ENCODE measurements around the gene NPC2.
"Not testable (repeated sequence)": the region's sequence is repeated elsewhere in the genome, so short reads cannot be mapped to it uniquely, and the experiment has no call there.

The NPC2 gene

DNA sequence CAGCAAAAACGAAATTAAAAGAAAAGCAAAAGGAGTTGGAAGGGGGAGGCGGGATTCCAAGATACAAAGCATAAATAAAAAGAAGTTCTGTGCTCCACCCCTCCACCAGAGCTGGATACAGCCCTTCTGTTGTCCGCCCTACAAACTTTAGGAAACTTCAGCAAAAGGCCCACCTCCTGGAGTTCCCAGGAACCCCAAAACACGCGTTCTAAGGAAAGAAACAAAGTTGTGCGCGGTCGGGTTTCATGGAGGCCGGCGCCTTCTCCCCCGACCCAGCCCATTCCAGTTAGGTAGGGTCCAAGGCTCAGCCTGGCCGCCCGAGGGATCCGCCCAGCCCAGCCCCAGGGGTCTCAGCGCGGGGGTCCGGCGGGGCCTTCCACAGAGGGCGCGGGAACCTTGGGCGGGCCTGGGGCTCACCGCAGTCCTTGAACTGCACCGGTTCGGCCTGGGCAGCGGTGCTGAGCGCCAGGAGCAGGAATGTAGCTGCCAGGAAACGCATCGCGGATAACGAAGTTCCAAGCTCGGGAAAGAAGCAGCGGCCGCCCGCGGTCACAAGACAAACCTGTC is at the start of gene NPC2:
Gene NPC2 (minus strand): TSS at position 530 of the 567 bp plus-strand sequence. CDS start 31 bp downstream, at position 499.
- FAIRE-seq, result no peak

DNA sequence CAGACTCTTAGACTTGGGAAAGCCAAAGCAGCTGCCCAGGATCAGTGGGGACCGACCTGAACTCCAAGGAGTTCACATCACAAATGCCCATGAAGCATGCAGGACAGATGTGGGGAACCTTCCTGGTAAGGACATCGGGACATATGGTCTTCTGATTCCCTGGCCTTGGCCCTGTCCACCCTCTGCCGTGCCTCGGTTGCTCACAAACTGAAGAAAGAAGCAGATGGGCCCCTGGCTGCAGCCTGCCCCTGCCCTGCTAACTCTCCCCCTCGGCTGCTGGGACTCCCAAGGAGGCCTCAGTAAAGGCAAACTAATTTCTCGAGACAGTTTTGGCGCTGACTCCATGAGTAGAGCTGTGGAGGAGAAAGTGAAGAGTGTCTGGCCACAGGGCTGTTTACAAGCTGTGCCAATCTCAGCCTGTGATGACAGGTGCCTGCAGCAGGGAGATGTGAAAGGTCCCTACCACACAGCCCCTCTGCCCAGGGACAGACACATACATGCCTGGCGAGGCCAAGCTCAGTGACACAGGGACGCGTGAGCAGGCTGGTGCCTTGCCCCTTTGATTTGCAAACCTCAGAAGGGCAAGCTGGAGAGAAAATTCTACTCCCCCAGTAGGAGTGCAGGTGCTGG is 49.1 kb upstream of the NPC2 start:
- no peak for FAIRE-seq

DNA sequence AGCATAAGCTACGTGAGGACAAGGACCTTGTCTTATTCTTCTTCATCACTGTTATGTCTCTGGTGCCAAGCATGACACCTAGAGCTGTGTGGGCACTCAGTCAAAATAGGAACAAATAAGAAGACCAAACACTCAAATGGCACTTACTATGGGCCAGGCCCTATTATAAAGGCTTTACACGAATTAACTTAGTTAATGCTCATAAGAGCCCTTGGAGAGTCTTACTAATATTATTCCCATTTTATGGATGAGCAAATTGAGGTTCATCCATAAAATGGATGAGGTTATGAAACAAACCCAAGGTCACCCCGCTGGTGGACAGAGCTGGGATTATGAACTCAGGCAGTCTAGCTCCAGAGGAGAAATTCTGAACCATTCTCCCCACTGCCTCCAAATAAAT is 48.1 kb upstream of the NPC2 start:
- FAIRE-seq, result no peak

GRCh38 chr14:74539503-74539902 is 46.4 kb upstream of the NPC2 start:
- FAIRE-seq, result no peak

GRCh38 chr14:74538411-74539391 is 45.6 kb upstream of the NPC2 start:
- no peak for FAIRE-seq

DNA sequence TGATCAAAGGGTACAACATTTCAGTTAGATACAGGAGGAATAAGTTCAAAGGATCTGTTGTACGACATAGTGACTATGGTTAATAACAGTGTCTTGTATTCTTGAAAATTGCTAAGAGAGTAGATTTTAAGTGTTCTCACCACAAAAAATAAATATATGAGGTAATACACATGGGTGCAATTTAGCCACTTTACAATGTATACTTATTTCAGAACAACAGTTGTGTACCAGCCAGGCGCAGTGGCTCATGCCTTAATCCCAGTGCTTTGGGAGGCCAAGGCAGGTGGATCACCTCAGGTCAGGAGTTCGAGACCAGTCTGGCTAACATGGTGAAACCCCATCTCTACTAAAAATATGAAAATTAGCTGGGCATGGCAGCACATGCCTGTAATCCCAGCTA is 43.2 kb upstream of the NPC2 start:
- FAIRE-seq, result not testable (repeated sequence)

DNA sequence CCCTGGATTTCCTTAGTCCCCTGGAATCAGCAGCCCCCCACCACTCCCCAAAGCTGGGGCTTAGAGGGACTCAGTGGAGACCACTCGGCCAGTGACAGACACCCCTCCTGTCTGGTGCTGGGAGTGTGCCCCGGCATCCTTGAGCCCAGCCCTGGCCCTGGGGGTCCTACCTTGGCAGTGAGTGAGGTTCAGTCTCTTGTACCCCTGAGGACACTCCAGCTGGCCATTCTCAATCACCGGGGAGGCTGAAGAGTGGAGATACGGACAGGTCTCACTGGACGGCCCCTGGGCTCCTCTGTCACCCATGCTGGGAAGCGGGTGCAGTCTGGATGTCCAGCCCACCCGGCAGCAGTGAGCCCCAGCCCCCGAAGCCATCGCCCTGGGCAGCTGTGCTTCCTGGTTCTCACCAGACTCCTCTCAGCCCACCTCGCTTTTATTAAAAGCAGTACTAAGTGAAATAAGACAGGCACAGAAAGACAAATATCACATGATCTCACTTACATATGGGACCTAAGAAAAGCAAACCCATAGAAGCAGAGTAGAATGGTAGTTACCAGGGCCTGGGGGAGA is 42.7 kb upstream of the NPC2 start:
- no peak for FAIRE-seq

DNA sequence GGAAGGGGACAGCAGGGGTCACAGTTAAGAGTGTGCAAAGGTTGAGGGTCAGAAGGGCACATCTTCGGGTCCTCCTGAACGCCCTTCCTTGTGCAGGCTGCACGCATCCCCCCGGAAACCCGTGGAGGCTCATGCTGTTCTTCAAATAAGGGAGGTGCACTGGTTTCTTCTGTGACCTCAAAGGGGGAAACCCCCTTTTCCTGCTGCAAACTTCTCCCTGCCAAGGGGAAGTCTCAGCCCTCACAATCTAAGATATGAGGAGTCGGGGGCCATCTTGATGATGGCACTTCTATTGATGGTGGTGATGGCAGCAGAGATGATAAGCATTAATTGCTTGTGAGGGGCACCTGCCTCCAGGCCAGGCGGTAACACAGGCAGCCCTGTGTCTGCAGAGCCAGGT is 40.5 kb upstream of the NPC2 start:
- FAIRE-seq, result no peak

GRCh38 chr14:74532246-74532645 is 39.1 kb upstream of the NPC2 start:
- no peak for FAIRE-seq

DNA sequence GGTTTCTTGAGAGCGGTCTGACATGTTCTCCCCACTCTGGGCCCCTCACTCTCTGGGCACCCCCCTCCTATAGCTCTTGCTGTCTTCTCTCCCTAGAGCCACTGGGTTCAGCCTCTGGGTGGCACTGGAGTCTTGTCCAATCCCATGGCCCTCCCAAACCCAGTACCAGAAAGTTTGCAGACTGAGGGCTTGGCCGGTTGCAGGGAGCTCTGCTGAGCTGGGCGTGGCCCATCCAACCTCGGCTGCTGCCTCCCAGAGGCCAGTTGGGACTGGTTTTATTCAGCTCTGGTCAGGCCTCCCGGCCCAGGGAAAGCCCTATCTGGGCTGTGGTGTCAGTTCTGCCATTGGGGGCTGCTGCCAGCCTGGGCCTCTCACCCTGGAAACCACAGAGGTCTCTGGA is 38.4 kb upstream of the NPC2 start:
- no peak for FAIRE-seq

GRCh38 chr14:74531006-74531405 is 37.9 kb upstream of the NPC2 start:
- FAIRE-seq, result no peak

- no peak for FAIRE-seq
Measured at GRCh38 chr14:74528886-74529285, 35.8 kb upstream of the NPC2 start.

DNA sequence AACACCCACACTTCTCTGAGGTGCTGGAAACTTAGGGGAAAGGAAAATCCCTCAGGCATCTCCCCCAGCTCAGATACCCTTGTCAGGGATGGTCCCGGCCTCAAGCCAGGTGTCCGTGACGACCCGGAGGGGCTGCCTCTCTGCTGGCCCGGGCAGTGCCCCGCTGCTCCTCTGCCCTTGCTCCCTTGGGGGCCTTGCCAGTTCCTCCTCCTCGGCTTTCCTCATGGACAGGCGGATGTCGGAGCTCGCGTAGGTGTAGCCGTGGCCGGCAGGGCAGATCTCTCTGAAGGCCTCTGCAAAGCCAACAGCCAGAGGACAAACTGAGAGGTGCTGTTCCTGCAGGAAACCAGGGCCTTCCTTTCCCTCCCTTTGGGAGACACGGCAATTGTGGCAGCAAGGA is 35.3 kb upstream of the NPC2 start:
- no peak for FAIRE-seq

GRCh38 chr14:74527736-74528280 is 34.7 kb upstream of the NPC2 start:
- FAIRE-seq, result no peak

DNA sequence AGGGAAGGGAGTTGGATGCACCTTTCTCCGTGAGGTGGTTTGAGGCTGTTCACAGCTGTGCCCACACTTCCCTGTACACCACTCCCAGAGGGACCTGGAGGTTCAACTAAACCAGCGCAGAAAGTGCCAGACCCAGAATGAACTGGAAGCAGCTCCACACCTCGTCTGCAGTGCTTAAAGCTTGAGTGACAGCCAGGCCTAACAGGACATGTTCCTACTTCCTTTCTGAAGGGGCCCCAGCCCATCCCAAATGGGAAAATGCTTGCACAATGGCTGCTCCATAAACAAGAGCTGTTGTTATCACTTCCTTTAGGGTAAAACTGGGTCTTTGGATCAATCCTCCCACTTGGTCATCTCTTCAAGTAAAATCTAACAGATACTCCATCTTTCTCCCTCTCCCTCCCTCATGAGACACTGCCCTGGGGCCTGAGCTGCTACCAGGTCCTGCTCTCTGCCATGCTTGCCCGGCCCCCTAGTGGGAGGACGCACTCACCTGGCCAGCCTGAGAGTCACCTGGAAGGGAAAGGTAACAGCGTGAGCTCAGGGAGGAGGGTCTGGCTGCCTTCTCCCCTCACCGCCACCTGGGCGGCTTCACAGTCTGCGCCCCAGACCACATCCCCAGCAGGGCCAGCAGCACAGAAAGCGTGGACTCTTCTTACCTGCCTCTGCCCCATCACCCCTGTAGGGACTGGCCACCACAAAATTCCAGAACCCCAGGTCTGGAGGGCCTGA is 33.9 kb upstream of the NPC2 start:
- FAIRE-seq, result no peak

DNA sequence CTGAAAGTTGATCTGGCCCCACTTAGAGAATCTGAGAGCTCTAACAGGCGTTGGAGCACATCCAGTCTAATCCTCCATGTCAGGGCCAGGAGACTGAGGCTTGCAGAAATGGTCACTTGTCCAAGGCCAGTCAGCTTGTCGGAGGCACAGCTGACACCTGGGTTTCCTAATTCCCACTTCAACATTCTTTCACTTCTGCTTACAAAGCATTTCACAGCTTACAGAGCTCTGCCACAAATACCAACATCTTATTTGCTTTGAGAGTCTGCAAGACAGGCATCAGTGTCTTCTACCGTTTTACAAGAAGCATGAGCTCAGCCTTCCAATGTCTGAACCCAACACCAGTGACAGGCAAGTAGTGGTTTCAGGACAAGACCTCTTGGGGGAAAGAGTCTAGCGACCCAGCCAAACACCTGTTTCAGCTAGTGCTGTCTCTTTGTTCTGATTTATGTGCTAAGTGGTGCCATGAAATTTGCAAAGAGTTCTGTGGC is 32.3 kb upstream of the NPC2 start:
- FAIRE-seq, result no peak

- no peak for FAIRE-seq
Measured at GRCh38 chr14:74524812-74525135, 31.7 kb upstream of the NPC2 start.

GRCh38 chr14:74524076-74524811 is 31.1 kb upstream of the NPC2 start:
- no peak for FAIRE-seq

GRCh38 chr14:74522740-74523139 is 29.6 kb upstream of the NPC2 start:
- no peak for FAIRE-seq

GRCh38 chr14:74521756-74522155 is 28.7 kb upstream of the NPC2 start:
- FAIRE-seq, result no peak

- no peak for FAIRE-seq
Measured at GRCh38 chr14:74519316-74520074, 26.4 kb upstream of the NPC2 start.

Measured in colon (tissue), 2 donors.